HG03378 (cell line): ENCODE measurements around the gene CDC6.

Experiments
- ATAC-seq: cut with Tn5 transposase; IDR thresholded peaks from one replicate; pipeline ENCODE4 v1.9.1; 2021; ENCODE audit warnings: mild to moderate bottlenecking, moderate library complexity; ENCODE audit not compliant: unreplicated experiment

Gene CDC6

GRCh38 chr17:40350689-40351358 is 63.1 kb downstream of the CDC6 start:
- no peak for ATAC-seq

GRCh38 chr17:40351359-40352236 is 63.9 kb downstream of the CDC6 start:
- no peak for ATAC-seq

- no peak for ATAC-seq
These were observed 64.6 kb downstream of the CDC6 start for GRCh38 chr17:40352237-40352778.

- no peak for ATAC-seq
These were observed 65.2 kb downstream of the CDC6 start for GRCh38 chr17:40352779-40353394.
